ENCODE results near the gene HSPA5.
"Not testable (repeated sequence)": the region's sequence is repeated elsewhere in the genome, so short reads cannot be mapped to it uniquely, and the experiment has no call there.

The HSPA5 gene

DNA sequence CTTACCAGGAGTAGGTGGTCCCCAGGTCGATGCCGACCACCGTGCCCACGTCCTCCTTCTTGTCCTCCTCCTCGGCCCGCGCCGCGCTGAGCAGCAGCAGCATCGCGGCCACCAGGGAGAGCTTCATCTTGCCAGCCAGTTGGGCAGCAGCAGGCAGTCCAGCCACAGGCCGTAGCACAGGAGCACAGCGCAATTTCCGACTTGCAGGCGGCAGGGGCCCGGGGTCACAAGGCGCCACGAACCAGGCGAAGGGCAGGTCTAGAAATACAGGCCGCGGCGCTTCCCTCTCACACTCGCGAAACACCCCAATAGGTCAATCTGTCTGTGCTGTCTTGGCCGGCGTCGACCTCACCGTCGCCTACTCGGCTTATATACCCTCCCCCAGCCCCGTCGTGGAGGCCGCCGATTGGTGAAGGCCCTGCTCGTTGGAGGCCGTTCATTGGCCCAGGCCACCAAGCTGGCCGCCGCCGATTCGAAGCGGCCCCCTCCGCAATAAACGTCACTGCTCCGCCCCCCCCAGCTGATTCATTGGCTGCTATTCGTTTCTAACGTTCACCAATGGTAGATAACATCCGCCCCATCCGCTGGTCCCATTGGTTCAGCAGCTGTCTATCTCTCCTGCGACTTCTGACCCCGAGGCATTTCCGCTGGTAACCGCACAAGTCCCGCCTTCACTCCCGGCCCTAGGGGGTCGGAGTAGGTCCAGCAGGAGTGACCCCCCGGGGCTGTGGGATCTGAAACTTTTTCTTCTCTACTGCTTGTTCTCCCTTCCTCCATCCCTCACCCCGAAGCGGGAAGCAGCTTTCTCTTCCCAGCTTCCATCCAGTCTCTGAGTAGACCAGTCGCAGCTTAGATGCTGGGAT is at the start of gene HSPA5:
Gene HSPA5 (minus strand): TSS at position 344 of the 863 bp plus-strand sequence. CDS start 217 bp downstream, at position 127.
- peak; percentile 98 for FAIRE-seq

DNA sequence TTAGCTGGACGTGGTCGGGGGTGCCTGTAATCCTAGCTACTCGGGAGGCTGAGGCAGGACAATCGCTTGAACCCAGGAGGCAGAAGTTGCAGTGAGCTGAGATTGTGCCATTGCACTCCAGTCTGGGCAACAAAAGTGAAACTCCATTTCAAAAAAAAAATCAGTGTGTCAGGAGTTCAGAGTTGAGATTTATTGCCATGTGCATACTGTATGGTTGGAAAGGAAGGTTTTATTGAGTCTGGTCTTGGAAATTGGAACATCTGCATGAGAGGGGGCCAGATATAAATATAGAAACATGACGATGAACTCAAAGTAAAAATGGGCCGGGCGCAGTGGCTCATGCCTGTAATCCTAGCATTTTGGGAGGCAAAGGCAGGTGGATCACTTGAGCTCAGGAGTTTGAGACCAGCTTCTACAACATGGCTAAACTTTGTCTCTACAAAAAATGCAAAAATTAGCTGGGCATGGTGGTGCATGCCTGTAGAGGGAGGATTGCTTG is 45.8 kb upstream of the HSPA5 start:
- FAIRE-seq: not testable (repeated sequence)

DNA sequence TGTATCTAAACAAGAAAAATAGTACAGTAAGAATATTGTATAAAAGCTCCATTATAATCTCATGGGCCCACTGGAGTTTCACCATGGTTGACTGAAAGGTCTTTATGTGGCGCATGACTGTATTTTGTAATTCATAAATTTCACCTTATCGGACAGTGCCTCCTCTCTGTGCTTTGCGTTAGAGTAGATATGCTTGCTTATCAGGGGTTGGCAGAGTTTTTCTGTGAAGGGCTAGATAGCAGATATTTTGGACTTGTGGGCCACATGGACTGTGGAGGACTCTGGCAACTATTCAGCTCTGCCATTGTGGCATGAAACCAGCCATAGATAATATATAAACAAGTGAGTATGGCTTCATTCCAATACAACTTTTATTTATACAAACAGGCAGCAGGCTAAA is 43.7 kb upstream of the HSPA5 start:
- no peak for FAIRE-seq

DNA sequence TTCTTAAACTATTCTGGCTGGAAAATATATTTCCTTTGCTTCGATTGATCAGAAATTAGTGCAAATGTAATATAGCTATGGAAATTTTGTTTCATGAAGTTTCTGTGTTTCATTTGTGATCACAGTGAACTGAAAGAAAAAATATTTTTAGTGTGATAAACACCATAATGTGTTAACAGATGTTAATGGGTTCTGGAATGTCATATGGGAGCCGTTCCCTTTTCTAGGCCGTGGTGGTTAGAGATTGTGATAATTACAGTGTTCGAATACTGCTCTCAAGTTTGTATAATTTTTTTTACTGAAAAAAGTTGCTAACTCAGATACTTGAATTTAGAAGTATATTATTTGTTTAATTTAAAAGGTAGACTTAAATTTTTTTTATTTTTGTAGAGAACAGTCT is 39.8 kb upstream of the HSPA5 start:
- FAIRE-seq: no peak

DNA sequence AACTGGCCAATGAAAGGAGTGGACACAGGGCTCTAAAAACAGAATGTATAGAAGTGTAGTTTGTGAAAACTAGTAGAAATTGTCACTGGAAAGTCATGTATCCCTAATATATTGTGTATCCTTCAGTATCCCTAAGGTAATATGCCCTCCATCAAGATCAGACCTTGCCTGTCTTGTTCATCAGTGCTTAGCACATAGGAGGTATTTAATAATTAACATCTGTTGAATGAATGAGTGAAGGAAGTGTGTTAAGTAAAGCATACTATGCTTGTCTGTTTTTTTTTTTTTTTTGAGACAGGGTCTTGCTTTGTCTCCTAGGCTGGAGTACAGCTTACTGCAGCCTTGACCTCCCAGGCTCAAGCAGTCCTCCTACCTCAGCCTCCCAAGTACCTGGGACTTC is 36.3 kb upstream of the HSPA5 start:
- no peak for FAIRE-seq

DNA sequence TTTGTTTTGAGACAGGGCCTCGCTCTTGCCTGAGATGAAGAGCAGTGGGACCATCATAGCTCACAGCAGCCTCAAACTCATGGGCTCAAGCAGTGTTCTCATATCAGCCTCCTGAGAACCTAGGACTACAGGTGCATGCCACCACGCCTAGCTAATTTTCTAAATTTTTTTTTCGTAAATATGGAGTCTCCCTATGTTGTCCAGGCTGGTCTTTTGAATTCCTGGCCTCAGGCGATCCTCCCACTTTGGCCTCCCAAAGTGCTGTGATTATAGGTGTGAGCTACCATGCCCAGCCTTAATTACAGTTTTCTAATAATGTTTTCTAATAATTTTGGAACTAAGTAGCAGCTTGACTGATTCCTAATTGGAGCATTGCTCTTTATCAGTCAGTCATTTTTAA is 35.6 kb upstream of the HSPA5 start:
- no peak for FAIRE-seq

DNA sequence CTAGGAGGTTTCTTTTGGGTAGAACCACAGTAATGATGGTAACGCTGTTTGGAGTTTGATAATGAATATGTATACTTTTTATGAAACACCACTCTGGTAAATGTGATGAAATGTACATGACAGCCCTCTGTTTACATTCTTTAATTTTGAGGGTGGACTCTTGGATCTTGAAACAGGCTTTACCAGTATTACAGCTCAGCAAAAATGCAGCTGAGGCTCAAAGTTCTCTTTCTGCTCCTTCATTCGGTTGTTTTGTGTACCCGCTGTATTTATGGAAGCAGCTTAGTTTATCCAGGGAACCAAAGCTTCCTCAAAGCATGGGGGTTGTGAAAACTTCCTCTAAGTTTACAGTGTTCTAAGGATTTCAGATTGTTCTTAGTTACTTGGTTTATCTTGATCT is 31.6 kb upstream of the HSPA5 start:
- no peak for FAIRE-seq

DNA sequence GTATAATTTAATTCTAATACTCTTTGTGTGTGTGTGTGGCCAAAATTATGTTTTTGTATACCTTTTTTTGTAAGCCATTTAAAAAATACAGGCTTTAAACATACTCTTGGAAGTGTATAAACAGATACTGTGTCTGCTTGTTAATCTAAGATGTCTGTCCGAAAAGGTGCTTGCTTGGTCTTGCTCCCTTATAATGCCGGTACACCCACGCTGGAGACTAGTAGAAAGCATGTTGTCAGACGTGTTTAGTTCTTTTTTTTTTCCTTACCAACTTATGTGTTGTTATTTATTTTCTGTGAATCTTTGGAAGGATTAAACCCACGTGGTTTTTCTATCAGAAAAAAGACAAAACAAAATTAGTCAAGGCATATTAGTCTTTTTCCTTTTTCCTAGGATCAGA is 29.9 kb upstream of the HSPA5 start:
- FAIRE-seq: no peak

DNA sequence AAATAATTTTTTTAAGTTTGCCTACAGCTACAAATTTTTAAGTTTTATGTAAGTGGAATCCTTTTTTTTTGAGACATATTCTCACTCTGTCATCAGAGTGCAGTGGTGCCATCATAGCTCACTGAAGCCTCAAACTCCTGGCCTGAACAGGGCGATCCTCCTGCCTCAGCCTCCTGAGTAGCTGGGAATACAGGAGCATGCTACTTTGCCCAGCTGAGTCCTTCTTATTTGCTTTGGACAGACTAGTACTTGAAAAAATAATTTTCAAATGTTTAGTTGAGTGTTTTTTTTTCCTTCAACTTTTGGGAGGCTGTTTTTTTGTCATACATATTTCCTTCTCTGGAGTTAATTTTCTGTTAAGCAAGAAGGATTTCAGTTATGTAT is 27.9 kb upstream of the HSPA5 start:
- FAIRE-seq: no peak

DNA sequence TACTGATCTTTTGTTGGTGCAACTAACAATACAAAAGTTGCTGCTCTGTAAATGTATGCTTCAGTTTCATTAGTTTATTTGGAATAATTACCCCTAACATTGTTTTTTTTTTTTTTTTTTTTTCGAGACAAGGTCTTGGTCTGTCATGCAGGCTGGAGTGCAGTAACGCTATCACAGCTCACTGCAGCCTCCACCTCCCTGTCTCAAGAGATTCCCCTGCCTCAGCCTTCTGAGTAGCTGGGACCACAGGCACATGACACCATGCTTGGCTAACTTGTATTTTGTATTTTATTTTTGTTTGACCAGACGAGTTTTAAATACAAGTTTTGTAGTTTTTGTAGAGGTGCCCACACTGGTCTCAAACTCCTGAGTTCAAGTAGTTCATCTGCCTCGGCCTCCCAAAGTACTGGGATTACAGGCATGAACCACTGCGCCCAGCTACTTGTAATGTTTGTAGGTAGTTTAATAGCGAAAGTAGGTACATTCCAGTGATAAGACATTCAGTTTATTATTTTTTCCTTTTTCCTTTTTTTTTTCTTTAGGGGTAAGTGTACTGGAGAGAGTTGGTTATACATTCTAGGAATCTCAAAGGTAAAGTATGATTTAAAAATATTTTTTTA is 27.4 kb upstream of the HSPA5 start:
- FAIRE-seq: no peak

DNA sequence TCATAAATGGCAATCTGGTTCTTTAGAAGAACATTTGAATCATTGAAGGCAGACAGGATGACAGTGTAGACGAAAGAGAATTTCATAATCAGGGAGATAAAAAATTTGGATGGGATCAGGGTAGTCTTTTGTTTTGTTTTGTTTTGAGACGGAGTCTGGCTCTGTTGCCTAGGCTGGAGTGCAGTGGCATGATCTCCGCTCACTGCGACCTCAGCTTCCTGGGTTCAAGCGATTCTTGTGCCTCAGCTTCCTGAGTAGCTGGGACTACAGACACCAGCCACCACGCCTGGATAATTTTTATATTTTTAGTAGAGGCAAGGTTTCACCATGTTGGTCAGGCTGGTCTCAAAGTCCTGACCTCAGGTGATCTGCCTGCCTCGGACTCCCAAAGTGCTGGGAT is 22.9 kb upstream of the HSPA5 start:
- not testable (repeated sequence) for FAIRE-seq

DNA sequence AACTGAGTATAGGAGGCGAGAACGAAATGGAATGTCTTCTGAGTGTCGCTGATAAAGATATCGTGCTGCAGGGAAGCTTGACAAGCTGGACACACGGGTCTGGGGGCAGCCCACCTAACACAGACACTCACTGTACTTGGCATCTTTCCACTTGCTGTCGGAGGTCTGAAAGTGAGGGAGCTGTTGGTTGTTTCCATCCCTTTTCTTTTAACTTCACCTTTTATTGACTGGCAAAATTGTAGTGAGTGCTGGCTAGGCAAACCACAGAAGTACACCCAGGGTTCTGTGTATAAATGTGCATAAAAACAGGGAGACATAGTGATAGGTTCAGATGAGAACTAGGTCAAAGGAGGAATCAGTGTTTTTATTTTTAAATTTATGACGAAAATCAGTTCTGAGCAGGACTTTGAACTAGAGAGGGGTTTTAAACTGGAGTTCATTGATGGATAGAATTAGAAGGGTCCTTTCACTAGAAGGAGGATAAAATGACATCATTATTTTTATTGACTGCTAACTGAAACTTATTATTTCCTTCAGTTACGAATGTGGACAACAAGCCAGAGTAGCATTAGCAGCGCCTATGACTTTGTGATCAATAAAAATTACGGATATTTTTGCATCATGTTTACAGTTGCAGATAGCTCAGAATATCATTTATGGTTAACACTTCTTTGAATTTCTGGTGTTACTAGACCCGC is 21.3 kb upstream of the HSPA5 start:
- no peak for FAIRE-seq

DNA sequence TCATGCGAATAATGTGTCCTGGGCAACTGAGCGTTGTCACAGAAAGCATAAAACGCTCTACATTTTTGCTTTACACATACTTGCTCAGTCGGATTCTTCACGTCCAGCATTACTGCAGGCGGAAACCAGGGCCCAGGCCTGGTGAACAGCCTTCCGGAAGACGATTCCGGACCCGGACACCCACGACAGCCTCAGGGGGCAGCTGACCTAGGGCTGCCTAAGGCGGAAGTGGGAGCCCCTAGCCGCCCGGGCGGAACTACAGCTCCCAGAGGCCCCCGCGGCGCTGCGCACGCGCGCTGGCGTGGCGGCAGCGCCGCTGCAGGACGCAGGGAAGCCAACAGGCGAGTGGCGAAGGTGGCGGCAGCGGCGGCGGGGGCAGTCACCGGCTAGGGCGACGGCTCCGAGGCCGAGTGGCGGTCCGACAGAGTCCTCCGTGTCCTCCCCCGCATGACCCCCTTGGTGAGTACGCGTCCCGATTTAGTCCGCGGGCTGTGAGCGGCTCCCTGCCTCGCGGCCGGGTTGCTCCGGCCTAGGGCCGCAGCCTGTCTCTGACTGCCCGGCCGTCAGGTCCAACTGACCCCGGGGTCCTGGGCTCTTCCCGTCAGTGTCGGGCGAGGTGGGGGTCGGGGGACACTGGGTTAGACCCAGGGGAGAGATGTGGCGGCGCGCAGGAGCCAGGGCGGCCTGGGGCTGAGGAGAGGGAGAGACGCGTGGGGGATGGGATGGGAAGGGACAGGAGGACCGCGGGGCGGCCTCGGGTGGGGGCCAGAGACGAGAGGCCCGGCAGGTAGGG is 20.6 kb upstream of the HSPA5 start, which contains the start of gene GAPVD1:
Gene GAPVD1 (plus strand): TSS at position 326 of the 793 bp plus-strand sequence. CDS start 37,096 bp downstream, outside the sequence.
- FAIRE-seq: no peak

DNA sequence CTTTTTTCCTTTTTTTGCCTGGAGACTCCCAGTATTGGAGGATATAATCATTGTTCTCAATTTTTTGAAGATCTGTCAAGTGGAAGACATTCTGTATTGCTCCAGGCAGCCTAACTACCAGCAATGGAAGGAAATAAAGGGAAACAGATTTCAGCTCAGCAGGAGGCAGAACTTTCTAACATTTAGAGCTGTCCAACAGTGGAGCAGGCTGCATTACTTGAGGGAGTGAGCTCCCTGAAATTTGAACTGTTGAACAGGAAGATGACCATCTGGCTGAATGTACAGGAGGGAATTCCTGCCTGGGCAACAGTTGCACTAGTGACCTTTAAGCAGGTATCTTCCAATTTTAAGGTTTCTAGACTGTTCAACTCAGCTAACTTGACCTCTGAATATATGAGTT is 19.4 kb upstream of the HSPA5 start:
- FAIRE-seq: no peak

DNA sequence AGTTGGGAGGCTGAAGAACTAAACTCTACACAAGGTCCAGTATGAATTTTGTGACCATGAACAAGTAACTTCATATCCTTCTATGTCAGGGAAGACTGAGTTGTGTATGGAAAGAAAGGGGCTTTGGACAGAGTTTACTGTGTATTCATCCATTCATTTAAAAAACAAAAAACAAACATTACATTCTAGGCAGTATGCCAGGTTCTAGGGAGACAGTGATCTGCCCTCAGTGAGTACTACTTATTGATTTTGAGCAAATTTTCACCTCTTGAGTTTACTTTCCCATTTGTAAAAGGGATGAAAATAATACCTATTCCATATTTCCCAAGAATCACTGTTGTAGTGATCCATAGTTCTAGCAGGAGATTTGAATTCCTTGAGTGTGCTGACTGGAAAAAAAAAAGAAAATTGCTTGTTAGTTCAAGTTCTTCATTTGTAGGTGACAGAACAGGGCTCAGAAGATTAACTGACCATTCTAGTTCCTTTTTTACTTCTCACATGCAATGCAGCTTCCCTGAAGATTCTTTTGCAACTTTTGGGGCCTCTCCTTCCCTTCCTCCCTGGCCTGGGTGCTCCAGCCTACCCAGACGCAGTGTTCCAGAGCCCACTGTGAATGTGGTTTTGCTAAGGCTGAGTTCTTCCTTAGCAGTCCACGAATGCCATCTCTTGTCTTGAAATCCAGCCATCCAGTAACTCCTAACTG is 17.8 kb upstream of the HSPA5 start:
- FAIRE-seq: no peak

DNA sequence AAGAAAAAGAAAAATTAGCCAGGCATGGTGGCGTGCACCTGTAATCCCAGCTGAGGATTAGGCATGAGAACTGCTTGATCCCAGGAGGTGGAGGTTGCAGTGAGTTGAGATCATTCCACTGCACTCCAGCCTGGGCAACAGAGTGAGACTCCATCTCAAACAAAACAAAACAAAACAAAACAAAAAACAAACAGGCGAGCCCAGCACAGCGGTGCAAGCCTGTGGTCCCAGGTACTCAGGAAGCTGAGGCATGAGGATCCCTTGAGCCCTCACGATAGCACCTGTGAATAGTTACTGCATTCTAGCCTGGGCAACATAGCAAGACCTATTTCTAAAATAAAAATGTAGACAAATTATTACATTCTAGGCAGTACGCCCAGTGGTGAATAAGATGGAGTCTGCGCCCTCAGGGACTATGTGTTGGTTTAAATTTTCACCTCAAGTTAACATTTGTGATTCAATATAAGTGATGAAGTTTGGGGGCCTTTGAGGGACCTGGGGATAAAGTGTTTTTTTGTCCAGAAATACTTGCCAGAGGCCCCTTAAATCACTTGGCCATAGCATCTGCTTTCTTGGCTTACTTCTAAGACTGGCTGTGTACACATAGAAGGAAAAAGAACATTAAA is 17.1 kb upstream of the HSPA5 start:
- FAIRE-seq: no peak

DNA sequence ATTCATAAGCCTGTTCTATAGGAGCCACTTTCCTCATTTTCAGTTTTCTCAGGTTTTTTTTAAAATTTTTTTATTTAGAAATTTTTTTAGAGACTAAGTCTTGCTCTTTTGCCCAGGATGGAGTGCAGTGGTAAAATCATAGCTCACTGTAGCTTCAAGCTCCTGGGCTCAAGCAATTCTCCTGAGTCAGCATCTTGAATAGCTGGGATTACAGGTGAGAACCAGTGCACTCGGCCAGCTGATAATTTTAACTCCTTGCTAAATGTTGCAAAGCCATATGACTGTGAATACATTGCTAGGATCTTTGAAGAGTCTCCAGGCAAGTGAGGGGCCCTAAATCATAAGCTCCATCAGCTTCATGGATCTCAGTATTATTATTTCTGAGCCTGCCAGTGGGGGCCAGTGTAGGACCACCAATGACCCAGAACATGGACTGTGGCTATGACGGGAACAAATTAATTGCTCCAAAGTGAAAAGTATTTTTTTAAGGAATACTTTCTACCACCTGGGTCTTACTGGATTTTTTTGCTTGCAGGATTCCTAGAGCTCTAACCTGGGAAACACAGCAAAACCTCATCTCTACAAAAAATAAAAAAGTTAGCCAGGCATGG is 14.7 kb upstream of the HSPA5 start:
- no peak for FAIRE-seq

DNA sequence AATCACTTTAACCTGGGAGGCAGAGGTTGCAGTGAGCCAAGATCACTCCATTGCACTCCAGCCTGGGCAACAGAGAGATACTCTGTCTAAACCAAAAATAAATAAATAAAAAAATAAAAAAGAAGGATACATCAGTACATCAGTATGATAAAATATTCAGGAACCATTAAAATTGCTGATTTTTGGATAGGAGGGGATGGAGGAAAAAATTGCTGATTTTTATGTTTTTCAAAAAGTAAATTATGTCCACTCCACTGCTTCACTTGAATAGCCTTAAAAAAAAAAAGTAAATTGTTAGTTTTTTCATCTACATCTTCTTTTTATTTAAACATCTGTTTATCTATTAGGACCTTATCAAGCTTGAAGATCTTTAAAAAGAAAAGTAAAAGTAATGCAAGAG is 13.1 kb upstream of the HSPA5 start:
- peak; percentile 3 for FAIRE-seq

DNA sequence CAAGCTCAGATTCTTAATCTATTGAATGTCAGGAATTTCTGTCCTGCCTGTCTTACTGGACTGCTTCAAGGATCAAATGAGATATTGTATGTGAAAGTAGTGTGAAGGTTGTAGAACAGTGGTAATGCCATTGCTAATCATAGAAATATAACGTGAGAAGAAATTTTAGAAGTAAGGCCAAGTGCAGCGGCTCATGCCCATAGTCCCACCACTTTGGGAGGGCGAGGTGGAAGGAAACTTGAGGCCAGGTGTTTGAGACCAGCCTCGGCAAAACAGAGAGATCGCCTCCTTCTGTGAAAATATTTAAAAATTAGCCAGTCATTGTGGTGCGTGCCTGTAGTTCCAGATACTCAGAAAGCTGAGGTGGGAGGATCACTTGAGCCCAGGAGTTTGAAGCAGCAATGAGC is 5.1 kb upstream of the HSPA5 start:
- no peak for FAIRE-seq

DNA sequence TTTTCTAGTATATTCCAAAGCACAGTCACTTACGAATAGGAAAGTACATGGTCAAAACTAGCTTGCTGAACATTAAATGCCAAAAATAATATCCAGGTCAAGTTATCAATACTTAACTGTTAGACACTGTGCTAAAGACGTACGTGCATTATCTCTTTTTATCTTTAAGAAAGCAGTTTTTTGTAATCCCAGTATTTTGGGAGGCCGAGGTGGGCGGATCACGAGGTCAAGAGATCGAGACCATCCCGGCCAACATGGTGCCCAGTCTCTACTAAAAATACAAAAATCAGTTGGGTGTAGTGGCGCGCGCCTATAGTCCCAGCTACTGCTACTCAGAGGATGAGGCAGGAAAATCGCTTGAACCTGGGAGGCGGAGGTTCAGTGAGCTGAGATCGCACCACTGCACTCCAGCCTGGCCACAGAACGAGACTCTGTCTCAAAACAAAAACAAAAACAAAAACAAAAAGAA is 2.7 kb upstream of the HSPA5 start:
- FAIRE-seq: no peak

All from A204.1 (cell line).